ENCODE measurements around the gene GALR1.

DNA sequence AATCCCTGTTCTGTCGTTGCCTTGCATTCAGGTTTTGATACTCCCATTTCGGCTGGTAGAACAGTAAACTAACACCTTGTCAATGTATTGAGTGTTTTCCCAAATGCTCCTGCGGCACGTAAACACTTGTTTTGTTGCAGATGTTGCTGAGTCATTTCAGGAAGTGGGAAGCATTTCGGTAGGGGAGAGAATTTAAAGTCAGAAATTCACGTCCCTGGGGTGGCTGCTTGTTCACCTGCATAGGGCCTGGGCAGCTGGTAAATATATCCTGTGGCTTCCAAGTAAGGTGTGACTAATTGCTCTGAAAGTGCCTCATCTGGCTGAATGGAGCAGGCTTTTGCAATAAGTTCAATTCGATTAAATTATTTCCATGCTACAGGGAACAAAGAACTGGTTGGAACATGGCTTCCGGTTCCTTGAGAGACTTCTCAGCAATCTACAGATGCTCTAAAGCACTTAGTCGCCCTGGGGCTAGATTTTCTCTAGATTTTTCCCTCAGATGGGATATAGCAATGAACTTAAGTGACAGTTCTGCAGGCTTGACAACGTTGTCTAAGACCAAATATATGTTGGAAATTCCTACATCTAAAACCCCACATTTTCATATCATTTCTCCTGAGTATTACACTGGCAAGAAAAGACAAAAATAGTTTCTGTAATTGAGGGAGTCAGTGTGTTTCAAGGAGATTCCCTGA lies 5.2 kb downstream of the GALR1 start:
- TF ChIP-seq CTCF (IDR thresholded peaks at IDR 0.05 in 8 of 11, conservative IDR thresholded peaks at IDR 0.05 in 3 of 11) (no peak), POLR2A (IDR thresholded peaks at IDR 0.05) (no peak)

All from spleen (tissue), 7 donors.